Measurements from ENCODE around the gene TRIM3.
A peak's percentile ranks its signal among the peaks of the same experiment; 100 is the strongest.

The TRIM3 gene

DNA sequence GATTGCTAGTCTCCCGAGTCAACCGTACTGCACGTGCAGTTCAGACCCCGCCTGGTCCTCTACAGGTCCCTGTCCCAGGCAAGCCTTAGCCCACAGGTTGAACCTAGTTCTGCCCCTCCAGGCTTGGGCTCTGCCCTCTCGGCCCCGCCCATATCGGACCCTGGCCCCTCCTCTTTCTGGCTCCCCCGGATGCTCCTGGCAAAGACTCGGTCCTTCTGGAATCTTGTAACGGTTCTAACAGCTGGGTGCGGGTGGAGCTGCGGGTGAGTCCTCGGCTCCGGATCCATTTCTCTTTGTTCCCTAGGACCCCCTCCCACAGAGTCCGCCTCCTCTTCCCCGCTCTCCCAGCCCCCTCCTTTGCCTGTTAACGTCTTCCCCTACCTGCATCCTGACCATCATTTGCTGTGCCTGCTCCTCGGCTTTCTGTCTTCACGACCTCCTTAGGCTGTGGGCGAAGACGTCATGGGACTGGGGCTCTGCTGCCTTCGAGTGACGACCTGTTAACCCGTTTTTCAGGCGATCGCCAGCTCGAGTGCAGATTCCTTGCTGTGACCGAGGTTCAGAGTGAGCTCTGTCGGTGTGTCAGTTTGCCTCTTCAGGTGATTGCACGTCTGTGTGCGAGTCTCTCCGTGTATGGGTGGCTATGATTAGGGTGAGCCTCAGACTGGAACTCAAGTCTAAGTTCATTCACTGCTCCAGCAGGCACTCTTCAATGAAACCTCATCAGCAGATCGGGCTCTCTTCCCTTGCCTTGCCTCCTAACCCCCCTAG, 23.5 kb upstream of the TRIM3 start, which contains the start of gene DNHD1:
TSS of gene DNHD1 (plus strand) at position 212 of the 771 bp plus-strand sequence. CDS start 936 bp downstream, outside the sequence.
- no peaks in the 10 kb centered on the region for H3K27me3 ChIP-seq (ENCODE audit: control insufficient read depth, insufficient read depth, low read length, poor library complexity, severe bottlenecking)
- no peaks in the 10 kb centered on the region for H3K4me1 ChIP-seq (ENCODE audit: control insufficient read depth, insufficient read depth, low read length)
- WGBS, 2 experiments: 71 to 72% methylated on average over 32 to 33 of the region's 33 CpGs
- no peaks in the 10 kb centered on the region for H3K9me3 ChIP-seq (ENCODE audit: control insufficient read depth, low read length)
- no peak within 1 kb of the TSS for H3K27ac ChIP-seq (ENCODE audit: insufficient read depth, low read depth, low read length, poor library complexity, severe bottlenecking)
- no peaks in the 10 kb centered on the region for H3K36me3 ChIP-seq (ENCODE audit: control insufficient read depth, insufficient read depth, low read length)
- H3K4me3 ChIP-seq (ENCODE audit: insufficient read depth, low read depth, low read length): no peak within 1 kb of the TSS

DNA sequence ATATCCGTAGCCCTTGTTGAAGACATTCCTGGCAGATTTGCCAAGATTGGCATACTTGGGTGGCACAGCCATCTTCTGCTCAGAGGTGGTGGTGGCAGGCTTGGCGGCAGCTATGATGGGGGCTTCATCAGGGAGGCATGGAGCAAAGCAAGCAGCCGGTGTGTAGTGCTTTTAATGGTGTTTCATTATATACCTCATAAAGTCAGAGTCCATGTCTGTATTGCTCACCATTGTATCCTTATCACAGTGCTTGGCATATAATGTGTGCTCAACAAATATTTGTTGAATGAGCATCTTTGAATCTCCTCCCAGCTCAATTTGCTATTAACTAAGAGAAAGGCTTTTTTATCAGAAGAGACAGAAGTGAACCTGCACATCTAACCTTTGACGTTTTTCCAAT, 15.6 kb upstream of the TRIM3 start:
- no peak overlapping the region for H3K27ac ChIP-seq (ENCODE audit: insufficient read depth, low read depth, low read length, poor library complexity, severe bottlenecking)
- no peaks in the 10 kb centered on the region for H3K27me3 ChIP-seq (ENCODE audit: control insufficient read depth, insufficient read depth, low read length, poor library complexity, severe bottlenecking)
- peaks cover 14% of the 10 kb centered on the region for H3K36me3 ChIP-seq (ENCODE audit: control insufficient read depth, insufficient read depth, low read length)
- 84 to 87% methylated on average over 4 of the region's 4 CpGs for WGBS, 2 experiments
- H3K9me3 ChIP-seq (ENCODE audit: control insufficient read depth, low read length): no peaks in the 10 kb centered on the region
- H3K4me3 ChIP-seq (ENCODE audit: insufficient read depth, low read depth, low read length): no peak overlapping the region
- no peaks in the 10 kb centered on the region for H3K4me1 ChIP-seq (ENCODE audit: control insufficient read depth, insufficient read depth, low read length)

DNA sequence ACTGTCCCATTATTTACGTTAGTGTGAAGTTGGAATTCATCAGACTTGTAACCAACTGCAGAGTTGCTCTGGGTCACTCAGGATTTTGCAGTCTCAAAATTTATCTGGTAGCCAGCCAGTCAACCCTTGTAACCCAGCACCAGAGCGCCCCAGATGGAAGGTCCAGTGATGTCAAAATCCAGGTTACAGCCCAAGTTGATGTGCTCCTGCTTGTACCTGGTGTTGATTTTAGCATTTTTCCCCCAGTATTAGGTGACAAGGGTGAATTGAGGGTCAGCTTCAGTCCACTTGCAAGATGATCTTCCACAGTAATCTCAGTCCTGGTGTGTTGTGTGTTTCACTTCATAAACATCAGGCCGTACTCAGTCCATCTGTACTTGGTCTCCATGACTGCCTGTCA, 15.1 kb upstream of the TRIM3 start:
- no peaks in the 10 kb centered on the region for H3K4me1 ChIP-seq (ENCODE audit: control insufficient read depth, insufficient read depth, low read length)
- H3K27ac ChIP-seq (ENCODE audit: insufficient read depth, low read depth, low read length, poor library complexity, severe bottlenecking): no peak overlapping the region
- no peaks in the 10 kb centered on the region for H3K9me3 ChIP-seq (ENCODE audit: control insufficient read depth, low read length)
- peaks cover 16% of the 10 kb centered on the region for H3K36me3 ChIP-seq (ENCODE audit: control insufficient read depth, insufficient read depth, low read length)
- no peaks in the 10 kb centered on the region for H3K27me3 ChIP-seq (ENCODE audit: control insufficient read depth, insufficient read depth, low read length, poor library complexity, severe bottlenecking)
- WGBS, 2 experiments: 97% methylated on average over 3 of the region's 3 CpGs
- no peak overlapping the region for H3K4me3 ChIP-seq (ENCODE audit: insufficient read depth, low read depth, low read length)

DNA sequence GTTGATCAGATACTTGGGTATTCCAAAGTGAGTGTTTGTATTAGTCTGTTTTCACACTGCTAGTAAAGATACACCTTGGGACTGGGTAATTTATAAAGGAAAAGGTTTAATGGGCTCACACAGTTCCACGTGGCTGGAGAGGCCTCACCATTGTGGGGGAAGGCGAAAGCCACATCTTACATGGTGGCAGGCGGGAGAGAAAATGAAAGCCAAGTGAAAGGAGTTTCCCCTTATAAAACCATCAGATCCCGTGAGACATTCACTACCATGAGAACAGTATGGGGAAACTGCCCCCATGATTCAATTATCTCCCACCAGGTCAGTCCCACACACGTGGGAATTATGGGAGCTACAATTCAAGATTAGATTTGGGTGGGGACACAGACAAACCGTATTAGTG, 14.6 kb upstream of the TRIM3 start:
- H3K27ac ChIP-seq (ENCODE audit: insufficient read depth, low read depth, low read length, poor library complexity, severe bottlenecking): no peak overlapping the region
- H3K36me3 ChIP-seq (ENCODE audit: control insufficient read depth, insufficient read depth, low read length): peaks cover 20% of the 10 kb centered on the region
- H3K27me3 ChIP-seq (ENCODE audit: control insufficient read depth, insufficient read depth, low read length, poor library complexity, severe bottlenecking): no peaks in the 10 kb centered on the region
- 85 to 93% methylated on average over 6 of the region's 6 CpGs for WGBS, 2 experiments
- no peaks in the 10 kb centered on the region for H3K9me3 ChIP-seq (ENCODE audit: control insufficient read depth, low read length)
- no peak overlapping the region for H3K4me3 ChIP-seq (ENCODE audit: insufficient read depth, low read depth, low read length)
- H3K4me1 ChIP-seq (ENCODE audit: control insufficient read depth, insufficient read depth, low read length): no peaks in the 10 kb centered on the region

DNA sequence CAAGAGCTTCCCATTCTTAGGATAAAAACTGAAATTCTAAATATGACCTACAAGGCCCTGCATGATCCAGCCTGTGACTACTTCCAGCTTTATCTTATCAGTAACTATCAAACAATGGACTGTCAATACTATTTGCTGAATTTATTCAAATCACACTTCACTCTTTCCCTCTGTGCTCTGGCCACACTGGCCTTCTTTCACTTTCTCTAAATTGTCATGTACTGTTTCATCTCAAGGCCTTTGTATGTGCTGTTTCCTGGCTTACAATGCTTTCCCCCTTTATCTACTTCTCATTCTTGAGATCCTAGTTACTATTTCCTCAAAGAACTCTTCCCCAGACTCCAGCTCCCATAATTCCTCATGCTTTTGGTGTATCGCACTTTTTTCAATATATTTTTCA, 13.2 kb upstream of the TRIM3 start:
- Histone ChIP-seq H3K36me3 (ENCODE audit: control insufficient read depth, insufficient read depth, low read length) (peaks cover 25% of the 10 kb centered on the region), H3K27me3 (ENCODE audit: control insufficient read depth, insufficient read depth, low read length, poor library complexity, severe bottlenecking) (no peaks in the 10 kb centered on the region), H3K27ac (ENCODE audit: insufficient read depth, low read depth, low read length, poor library complexity, severe bottlenecking) (no peak overlapping the region), H3K9me3 (ENCODE audit: control insufficient read depth, low read length) (no peaks in the 10 kb centered on the region), H3K4me3 (ENCODE audit: insufficient read depth, low read depth, low read length) (no peak overlapping the region), H3K4me1 (ENCODE audit: control insufficient read depth, insufficient read depth, low read length) (peaks cover 3% of the 10 kb centered on the region)
- WGBS, 2 experiments: no CpG with 5 or more reads among the region's 1 CpG

DNA sequence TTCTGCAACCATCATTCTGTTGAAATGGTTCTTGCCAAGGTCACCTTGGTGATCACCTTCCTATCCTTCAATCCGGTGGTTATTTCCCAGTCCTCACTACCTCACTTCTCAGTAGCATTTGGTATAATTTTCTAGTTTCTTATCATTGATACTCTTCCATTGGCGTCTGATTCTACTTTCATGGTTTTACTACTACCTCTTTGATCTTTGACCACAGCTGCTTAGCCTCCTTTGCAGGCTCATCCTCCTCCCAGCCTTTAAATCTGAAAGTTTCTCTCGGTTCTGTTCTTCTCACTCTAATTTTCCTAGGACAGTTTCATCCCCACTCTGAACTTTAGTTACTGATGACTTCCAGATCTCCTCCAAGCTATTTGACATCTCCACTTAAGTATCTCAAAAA, 12.5 kb upstream of the TRIM3 start:
- WGBS, 2 experiments: 96% methylated on average over 3 of the region's 3 CpGs
- Histone ChIP-seq H3K9me3 (ENCODE audit: control insufficient read depth, low read length) (no peaks in the 10 kb centered on the region), H3K27ac (ENCODE audit: insufficient read depth, low read depth, low read length, poor library complexity, severe bottlenecking) (no peak overlapping the region), H3K27me3 (ENCODE audit: control insufficient read depth, insufficient read depth, low read length, poor library complexity, severe bottlenecking) (no peaks in the 10 kb centered on the region), H3K4me1 (ENCODE audit: control insufficient read depth, insufficient read depth, low read length) (peaks cover 4% of the 10 kb centered on the region), H3K36me3 (ENCODE audit: control insufficient read depth, insufficient read depth, low read length) (peaks cover 25% of the 10 kb centered on the region), H3K4me3 (ENCODE audit: insufficient read depth, low read depth, low read length) (no peak overlapping the region)

DNA sequence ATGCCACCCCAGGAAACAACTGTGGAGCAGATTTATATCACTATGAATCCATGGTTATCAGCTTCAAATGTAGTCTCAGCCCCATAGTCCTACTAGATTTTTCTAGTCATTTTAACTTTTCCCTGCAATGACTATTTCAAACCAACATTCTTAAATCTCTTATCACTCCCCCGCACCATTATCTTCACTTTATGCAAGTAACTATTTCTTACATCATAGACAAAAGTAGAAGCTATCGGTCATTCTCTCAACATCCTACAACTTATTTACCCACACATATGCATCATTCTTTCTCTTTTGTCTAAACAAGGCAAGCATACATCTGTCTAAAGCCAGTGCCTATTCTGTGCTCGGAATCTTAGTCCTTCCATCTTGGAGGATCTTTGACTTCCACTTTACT, 11.9 kb upstream of the TRIM3 start:
- H3K27ac ChIP-seq (ENCODE audit: insufficient read depth, low read depth, low read length, poor library complexity, severe bottlenecking): no peak overlapping the region

DNA sequence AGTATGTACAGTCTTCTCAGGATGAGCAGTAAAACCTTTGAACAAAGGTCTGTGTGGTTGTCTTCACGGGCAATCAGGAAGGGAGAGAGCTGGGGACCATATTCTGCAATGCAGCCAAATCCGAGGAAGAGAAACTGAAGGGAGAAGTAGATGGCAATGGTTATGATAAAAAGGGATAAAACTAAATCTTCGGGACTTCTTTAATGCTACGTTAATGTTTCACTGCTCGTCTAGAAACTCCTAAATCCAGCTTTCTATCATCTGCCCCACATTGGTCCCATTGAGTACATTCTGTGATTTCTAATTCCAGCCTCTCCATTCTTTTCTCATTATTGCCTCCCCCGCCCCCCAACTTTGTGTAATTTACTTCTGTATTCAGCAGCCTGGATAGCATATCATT, 9.3 kb upstream of the TRIM3 start:
- 93 to 96% methylated on average over 6 of the region's 6 CpGs for WGBS, 2 experiments
- Histone ChIP-seq H3K27me3 (ENCODE audit: control insufficient read depth, insufficient read depth, low read length, poor library complexity, severe bottlenecking) (no peaks in the 10 kb centered on the region), H3K27ac (ENCODE audit: insufficient read depth, low read depth, low read length, poor library complexity, severe bottlenecking) (no peak overlapping the region), H3K36me3 (ENCODE audit: control insufficient read depth, insufficient read depth, low read length) (peaks cover 33% of the 10 kb centered on the region), H3K4me1 (ENCODE audit: control insufficient read depth, insufficient read depth, low read length) (peaks cover 11% of the 10 kb centered on the region), H3K9me3 (ENCODE audit: control insufficient read depth, low read length) (no peaks in the 10 kb centered on the region), H3K4me3 (ENCODE audit: insufficient read depth, low read depth, low read length) (no peak overlapping the region)

More for the DNA sequence above, 11.9 kb upstream of the TRIM3 start:
- Histone ChIP-seq H3K4me1 (ENCODE audit: control insufficient read depth, insufficient read depth, low read length) (peaks cover 4% of the 10 kb centered on the region), H3K9me3 (ENCODE audit: control insufficient read depth, low read length) (no peaks in the 10 kb centered on the region), H3K27me3 (ENCODE audit: control insufficient read depth, insufficient read depth, low read length, poor library complexity, severe bottlenecking) (no peaks in the 10 kb centered on the region), H3K4me3 (ENCODE audit: insufficient read depth, low read depth, low read length) (no peak overlapping the region), H3K36me3 (ENCODE audit: control insufficient read depth, insufficient read depth, low read length) (peaks cover 25% of the 10 kb centered on the region)
- WGBS, 2 experiments: 89 to 95% methylated on average over 3 of the region's 3 CpGs

DNA sequence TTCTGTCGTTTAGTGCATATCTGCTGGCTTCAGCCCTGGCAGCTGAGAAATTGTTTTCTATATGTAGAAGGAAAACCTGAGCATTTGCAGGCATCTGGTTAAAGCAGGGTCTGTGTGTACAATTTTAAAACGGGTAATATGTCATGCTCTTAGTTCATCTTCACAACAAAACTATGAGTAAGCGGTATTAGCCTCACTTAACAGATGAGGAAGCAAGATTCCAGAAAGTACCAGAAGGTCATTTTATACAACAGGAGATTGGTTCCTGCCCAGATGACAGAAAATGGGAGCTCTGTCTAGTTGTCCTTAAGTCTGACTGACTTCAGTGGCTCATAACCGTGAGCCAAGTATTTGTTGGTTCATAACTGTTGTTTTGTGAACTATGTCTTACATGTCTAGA, 8.7 kb upstream of the TRIM3 start:
- H3K36me3 ChIP-seq (ENCODE audit: control insufficient read depth, insufficient read depth, low read length): peaks cover 39% of the 10 kb centered on the region
- WGBS, 2 experiments: 96% methylated on average over 4 of the region's 4 CpGs
- no peaks in the 10 kb centered on the region for H3K27me3 ChIP-seq (ENCODE audit: control insufficient read depth, insufficient read depth, low read length, poor library complexity, severe bottlenecking)
- H3K9me3 ChIP-seq (ENCODE audit: control insufficient read depth, low read length): no peaks in the 10 kb centered on the region
- no peak overlapping the region for H3K27ac ChIP-seq (ENCODE audit: insufficient read depth, low read depth, low read length, poor library complexity, severe bottlenecking)
- peak overlapping the region; percentile 97 for H3K4me3 ChIP-seq (ENCODE audit: insufficient read depth, low read depth, low read length)
- peaks cover 11% of the 10 kb centered on the region for H3K4me1 ChIP-seq (ENCODE audit: control insufficient read depth, insufficient read depth, low read length)

DNA sequence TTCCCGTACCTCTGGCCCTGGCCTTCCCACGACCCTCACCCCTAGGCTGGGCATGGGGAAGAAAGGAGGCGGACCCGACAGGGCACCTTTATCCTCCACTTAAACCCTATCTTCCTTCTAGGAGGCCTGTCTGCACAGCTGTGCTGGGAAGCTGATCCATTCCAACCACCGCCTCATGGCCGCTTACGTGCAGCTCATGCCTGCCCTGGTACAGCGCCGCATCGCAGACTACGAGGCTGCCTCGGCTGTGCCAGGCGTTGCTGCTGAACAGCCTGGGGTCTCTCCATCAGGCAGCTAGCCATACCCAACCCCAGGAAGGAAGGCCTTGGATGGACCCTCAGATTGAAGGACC, 8.2 kb upstream of the TRIM3 start:
- WGBS, 2 experiments: 30 to 31% methylated on average over 13 of the region's 13 CpGs
- Histone ChIP-seq H3K27me3 (ENCODE audit: control insufficient read depth, insufficient read depth, low read length, poor library complexity, severe bottlenecking) (no peaks in the 10 kb centered on the region), H3K9me3 (ENCODE audit: control insufficient read depth, low read length) (no peaks in the 10 kb centered on the region), H3K36me3 (ENCODE audit: control insufficient read depth, insufficient read depth, low read length) (peaks cover 42% of the 10 kb centered on the region), H3K4me1 (ENCODE audit: control insufficient read depth, insufficient read depth, low read length) (peaks cover 11% of the 10 kb centered on the region), H3K4me3 (ENCODE audit: insufficient read depth, low read depth, low read length) (peak overlapping the region; percentile 97), H3K27ac (ENCODE audit: insufficient read depth, low read depth, low read length, poor library complexity, severe bottlenecking) (peak overlapping the region; percentile 84)
